ENCODE results near the gene STIM2.

GRCh38 chr4:27055221-27055760, 194.7 kb downstream of the STIM2 start:
- TF ChIP-seq POLR2AphosphoS5 (IDR thresholded peaks at IDR 0.05) = no peak
- TF ChIP-seq CTCF (IDR thresholded peaks at IDR 0.05) = no peak
- TF ChIP-seq POLR2A (IDR thresholded peaks at IDR 0.05) = no peak

Measured in prostate gland (tissue), 2 donors.